ENCODE data around the gene LIMCH1.

Gene LIMCH1

DNA sequence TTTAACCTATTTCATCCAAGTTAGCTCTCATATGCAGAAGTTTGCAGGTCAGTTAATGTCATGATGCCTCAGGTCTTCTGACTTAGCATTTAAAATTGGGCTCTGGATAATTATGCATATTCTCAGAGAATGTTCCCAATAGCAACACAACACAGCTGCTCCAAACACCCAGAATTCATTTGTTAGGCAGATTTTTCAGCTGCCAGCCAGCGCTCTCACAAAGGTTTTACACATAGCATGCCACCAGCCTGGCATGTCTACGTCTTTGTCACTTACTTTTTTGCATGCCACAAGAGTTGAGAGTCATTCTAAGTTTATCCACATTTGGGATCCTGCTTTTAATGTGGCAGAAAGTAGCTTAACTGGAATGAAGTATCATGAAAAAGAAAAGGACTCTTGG is 84.8 kb downstream of the LIMCH1 start:
- no peak for DNase-seq (ENCODE audit: low spot score)
- Histone ChIP-seq H3K4me3 (no peak overlapping the region), H3K27ac (peak overlapping the region in 1 of 2 donors; percentile 19)
- TF ChIP-seq CTCF (IDR thresholded peaks at IDR 0.05): no peak

DNA sequence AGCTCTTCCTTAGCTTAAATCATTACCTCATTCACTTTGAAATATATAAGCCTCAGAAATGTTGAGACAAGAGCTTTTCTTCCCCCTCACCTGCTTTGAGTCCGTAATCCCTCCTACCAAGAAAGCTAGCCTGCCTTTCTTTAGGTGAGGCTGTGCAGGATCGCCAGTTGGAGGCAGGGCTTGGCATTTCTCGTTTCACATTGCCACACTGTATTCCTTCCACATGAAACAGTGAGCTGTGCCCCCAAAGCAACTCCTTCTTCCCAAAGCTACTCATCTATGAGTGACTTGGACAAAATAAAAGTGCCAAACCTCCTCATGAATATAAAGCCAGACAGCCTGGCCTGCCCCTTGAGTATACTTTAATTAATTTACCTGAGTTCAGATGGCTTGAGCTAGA is 86.8 kb downstream of the LIMCH1 start:
- Histone ChIP-seq H3K4me3 (no peak overlapping the region), H3K27ac (peak overlapping the region in 1 of 2 donors; percentile 37)
- DNase-seq (ENCODE audit: low spot score): no peak
- no peak for TF ChIP-seq CTCF (IDR thresholded peaks at IDR 0.05)

- no peak for DNase-seq (ENCODE audit: low spot score)
- no peak for TF ChIP-seq CTCF (IDR thresholded peaks at IDR 0.05)
- Histone ChIP-seq H3K4me3 (no peak overlapping the region), H3K27ac (no peak overlapping the region)
These were observed 87.6 kb downstream of the LIMCH1 start for GRCh38 chr4:41625531-41625930.

- no peak for DNase-seq (ENCODE audit: low spot score)
- H3K27ac ChIP-seq: no peak overlapping the region
These were observed 91.0 kb downstream of the LIMCH1 start for GRCh38 chr4:41628936-41629335.

DNA sequence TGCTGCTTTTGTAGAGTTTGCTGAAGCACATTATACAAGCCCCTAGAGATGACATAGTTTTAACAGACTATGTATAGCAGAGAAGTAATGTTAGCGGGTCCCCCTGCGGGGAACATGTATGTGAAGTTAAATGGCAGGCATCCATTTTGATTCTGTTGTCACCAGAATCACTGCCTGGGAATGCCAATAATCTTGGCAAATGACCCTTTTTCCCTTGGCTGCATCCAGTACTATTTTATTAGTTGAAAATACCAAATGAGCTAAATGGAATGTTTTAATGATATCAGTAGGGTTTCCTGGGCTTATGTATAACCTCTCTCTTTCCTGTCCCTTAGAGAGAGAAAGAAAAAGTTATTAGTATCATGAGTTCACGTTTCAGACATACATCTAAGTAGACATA is 93.6 kb downstream of the LIMCH1 start:
- no peak for TF ChIP-seq CTCF (IDR thresholded peaks at IDR 0.05)
- peak overlapping the region in 1 of 2 donors; percentile 17 for H3K27ac ChIP-seq
- DNase-seq (ENCODE audit: low spot score): no peak

More at GRCh38 chr4:41628936-41629335, 91.0 kb downstream of the LIMCH1 start:
- no peak for TF ChIP-seq CTCF (IDR thresholded peaks at IDR 0.05)
- no peak overlapping the region for H3K4me3 ChIP-seq

GRCh38 chr4:41632481-41633073 is 94.6 kb downstream of the LIMCH1 start:
- DNase-seq (ENCODE audit: low spot score): no peak
- no peak overlapping the region for H3K27ac ChIP-seq
- H3K4me3 ChIP-seq: no peak overlapping the region
- no peak for TF ChIP-seq CTCF (IDR thresholded peaks at IDR 0.05)

More for the DNA sequence above, 93.6 kb downstream of the LIMCH1 start:
- H3K4me3 ChIP-seq: no peak overlapping the region

GRCh38 chr4:41633321-41633720 is 95.4 kb downstream of the LIMCH1 start:
- no peak for TF ChIP-seq CTCF (IDR thresholded peaks at IDR 0.05)
- H3K4me3 ChIP-seq: no peak overlapping the region
- DNase-seq (ENCODE audit: low spot score): no peak
- no peak overlapping the region for H3K27ac ChIP-seq
